HepG2 (cell line): Measurements from ENCODE around the gene MYH16.

Source experiments
- ZNF558 ChIP-seq: sonication (generic); formaldehyde crosslinking; IDR thresholded peaks from 2 replicates; pipeline ENCODE4 v1.9.0; 2022; ENCODE audit warnings: mild to moderate bottlenecking, missing genetic modification reagents, borderline replicate concordance
- ZNF724P ChIP-seq: sonication (generic); formaldehyde crosslinking; IDR thresholded peaks from 2 replicates; pipeline ENCODE4 v1.8.0; 2022; ENCODE audit warnings: missing genetic modification reagents, borderline replicate concordance

DNA sequence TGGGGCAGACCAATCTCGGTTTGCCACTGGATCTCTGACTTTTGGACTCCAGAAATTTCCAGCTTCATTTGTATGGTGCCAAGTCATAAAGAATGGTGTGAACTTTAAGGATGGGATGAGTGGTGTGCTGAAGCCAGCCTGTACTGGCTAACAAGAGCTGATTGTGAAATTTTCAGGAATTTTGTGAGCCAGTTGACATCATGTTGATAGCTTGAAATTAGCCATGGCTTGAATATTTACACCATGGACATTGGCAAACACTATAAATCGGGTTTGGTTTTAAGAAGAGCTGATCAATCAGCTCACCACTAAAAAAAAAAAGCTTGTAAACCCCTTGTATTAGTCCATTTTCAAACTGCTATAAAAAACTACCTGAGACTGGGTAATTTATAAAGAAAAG is 14.1 kb upstream of the MYH16 start:
- TF ChIP-seq ZNF558 (CRISPR knock-in tag): no peak
- no peak for TF ChIP-seq ZNF724P
